ENCODE data around the gene NDUFA13.

The NDUFA13 gene

GRCh38 chr19:19488875-19489690 is 26.9 kb upstream of the NDUFA13 start:
- TF ChIP-seq EZH2 (optimal IDR thresholded peaks at IDR 0.05; ENCODE audit: low read depth, low read length), result no peak
- TF ChIP-seq CTCF (IDR thresholded peaks at IDR 0.05; ENCODE audit: low read length), result no peak
- no peak for TF ChIP-seq EZH2phosphoT487 (IDR thresholded peaks at IDR 0.05; ENCODE audit: low read length)
- peak overlapping the region; percentile 32; the same call in 1 of the 2 replicates for H3K27ac ChIP-seq (ENCODE audit: low read length)
- peaks cover 11% of the 10 kb centered on the region; the same call in 1 of the 2 replicates for H3F3A ChIP-seq (ENCODE audit: insufficient read depth, low read length)
- peaks cover 11% of the 10 kb centered on the region; the same call in 1 of the 2 replicates for H3K4me1 ChIP-seq (ENCODE audit: low read length)
- peak; percentile 44 for DNase-seq
- no peaks in the 10 kb centered on the region for H3K9me3 ChIP-seq (replicated peaks; ENCODE audit: insufficient read depth, low read length)
- no peaks in the 10 kb centered on the region for H3K27me3 ChIP-seq (replicated peaks; ENCODE audit: insufficient read depth, low read length)
- H3K9me2 ChIP-seq (replicated peaks; ENCODE audit: insufficient read depth, low read length), result no peaks in the 10 kb centered on the region
- peaks cover 41% of the 10 kb centered on the region for H3K79me2 ChIP-seq (ENCODE audit: low read length)
- no peak overlapping the region for H3K9ac ChIP-seq (ENCODE audit: low read length)
- no peak overlapping the region for H3K4me2 ChIP-seq (ENCODE audit: low read depth, low read length)
- H4K20me1 ChIP-seq (ENCODE audit: insufficient read depth, low read length), result no peaks in the 10 kb centered on the region; the same call in 1 of the 2 replicates
- no peak overlapping the region for H3K4me3 ChIP-seq (ENCODE audit: low read length)
- H2AFZ ChIP-seq (ENCODE audit: low read length), result no peak overlapping the region
- no peaks in the 10 kb centered on the region for H3K36me3 ChIP-seq (replicated peaks; ENCODE audit: insufficient read depth, low read length)

GRCh38 chr19:19489804-19490204 is 26.2 kb upstream of the NDUFA13 start:
- DNase-seq, result no peak
- H3K27ac ChIP-seq (ENCODE audit: low read length), result no peak overlapping the region
- H3K4me3 ChIP-seq (ENCODE audit: low read length), result no peak overlapping the region

GRCh38 chr19:19490214-19490968 is 25.6 kb upstream of the NDUFA13 start:
- peaks cover 11% of the 10 kb centered on the region; the same call in 1 of the 2 replicates for H3K4me1 ChIP-seq (ENCODE audit: low read length)
- TF ChIP-seq EZH2 (optimal IDR thresholded peaks at IDR 0.05; ENCODE audit: low read depth, low read length) (no peak), CTCF (IDR thresholded peaks at IDR 0.05; ENCODE audit: low read length) (peak; percentile 77)
- no peak overlapping the region for H3K4me2 ChIP-seq (ENCODE audit: low read depth, low read length)
- H3K9me2 ChIP-seq (replicated peaks; ENCODE audit: insufficient read depth, low read length), result no peaks in the 10 kb centered on the region
- no peaks in the 10 kb centered on the region for H3K27me3 ChIP-seq (replicated peaks; ENCODE audit: insufficient read depth, low read length)
- no peaks in the 10 kb centered on the region; the same call in 1 of the 2 replicates for H4K20me1 ChIP-seq (ENCODE audit: insufficient read depth, low read length)
- no peak overlapping the region for H3K9ac ChIP-seq (ENCODE audit: low read length)
- no peak overlapping the region for H3K4me3 ChIP-seq (ENCODE audit: low read length)
- no peaks in the 10 kb centered on the region for H3K36me3 ChIP-seq (replicated peaks; ENCODE audit: insufficient read depth, low read length)
- peak; percentile 68 for DNase-seq
- peaks cover 11% of the 10 kb centered on the region; the same call in 1 of the 2 replicates for H3F3A ChIP-seq (ENCODE audit: insufficient read depth, low read length)
- H2AFZ ChIP-seq (ENCODE audit: low read length), result no peak overlapping the region
- H3K27ac ChIP-seq (ENCODE audit: low read length), result no peak overlapping the region
- peaks cover 34% of the 10 kb centered on the region for H3K79me2 ChIP-seq (ENCODE audit: low read length)
- H3K9me3 ChIP-seq (replicated peaks; ENCODE audit: insufficient read depth, low read length), result no peaks in the 10 kb centered on the region

More at GRCh38 chr19:19489804-19490204, 26.2 kb upstream of the NDUFA13 start:
- Histone ChIP-seq H2AFZ (ENCODE audit: low read length) (no peak overlapping the region), H3K79me2 (ENCODE audit: low read length) (peaks cover 37% of the 10 kb centered on the region), H3K4me1 (ENCODE audit: low read length) (peaks cover 11% of the 10 kb centered on the region; the same call in 1 of the 2 replicates), H3K9me2 (replicated peaks; ENCODE audit: insufficient read depth, low read length) (no peaks in the 10 kb centered on the region), H3K36me3 (replicated peaks; ENCODE audit: insufficient read depth, low read length) (no peaks in the 10 kb centered on the region), H3K27me3 (replicated peaks; ENCODE audit: insufficient read depth, low read length) (no peaks in the 10 kb centered on the region), H4K20me1 (ENCODE audit: insufficient read depth, low read length) (no peaks in the 10 kb centered on the region; the same call in 1 of the 2 replicates), H3K9me3 (replicated peaks; ENCODE audit: insufficient read depth, low read length) (no peaks in the 10 kb centered on the region), H3K9ac (ENCODE audit: low read length) (no peak overlapping the region), H3K4me2 (ENCODE audit: low read depth, low read length) (no peak overlapping the region), H3F3A (ENCODE audit: insufficient read depth, low read length) (peaks cover 11% of the 10 kb centered on the region; the same call in 1 of the 2 replicates)
- TF ChIP-seq EZH2phosphoT487 (IDR thresholded peaks at IDR 0.05; ENCODE audit: low read length) (no peak), EZH2 (optimal IDR thresholded peaks at IDR 0.05; ENCODE audit: low read depth, low read length) (no peak), CTCF (IDR thresholded peaks at IDR 0.05; ENCODE audit: low read length) (no peak)
